HG03460 (cell line): ENCODE results near the gene OPHN1.
"Not testable (repeated sequence)": the region's sequence is repeated elsewhere in the genome, so short reads cannot be mapped to it uniquely, and the experiment has no call there.

Source experiments
- ATAC-seq: cut with Tn5 transposase; IDR thresholded peaks from one replicate; pipeline ENCODE4 v1.9.1; 2021; ENCODE audit not compliant: unreplicated experiment

OPHN1 gene

GRCh38 chrX:68424719-68425118 lies 8.6 kb downstream of the OPHN1 start:
- ATAC-seq = no peak

GRCh38 chrX:68422478-68422877 lies 10.8 kb downstream of the OPHN1 start:
- no peak for ATAC-seq

- no peak for ATAC-seq
These were observed 11.7 kb downstream of the OPHN1 start for GRCh38 chrX:68421636-68422035.

- ATAC-seq = no peak
These were observed 12.7 kb downstream of the OPHN1 start for GRCh38 chrX:68420559-68420958.

- peak; percentile 80 for ATAC-seq
These were observed 13.3 kb downstream of the OPHN1 start for GRCh38 chrX:68419975-68420374.

- no peak for ATAC-seq
These were observed 15.6 kb downstream of the OPHN1 start for GRCh38 chrX:68417651-68418050.

- ATAC-seq = no peak
These were observed 16.7 kb downstream of the OPHN1 start for GRCh38 chrX:68416592-68416991.

GRCh38 chrX:68415316-68415715 lies 18.0 kb downstream of the OPHN1 start:
- ATAC-seq = no peak

- ATAC-seq = no peak
These were observed 20.0 kb downstream of the OPHN1 start for GRCh38 chrX:68413254-68413653.

- ATAC-seq = no peak
These were observed 21.6 kb downstream of the OPHN1 start for GRCh38 chrX:68411729-68412128.

- ATAC-seq = no peak
These were observed 24.1 kb downstream of the OPHN1 start for GRCh38 chrX:68409194-68409593.

- ATAC-seq = no peak
These were observed 29.8 kb downstream of the OPHN1 start for GRCh38 chrX:68403522-68403921.

- ATAC-seq = no peak
These were observed 30.3 kb downstream of the OPHN1 start for GRCh38 chrX:68403038-68403437.

- no peak for ATAC-seq
These were observed 31.2 kb downstream of the OPHN1 start for GRCh38 chrX:68402094-68402493.

GRCh38 chrX:68398291-68398690 lies 35.0 kb downstream of the OPHN1 start:
- no peak for ATAC-seq

GRCh38 chrX:68396953-68397352 lies 36.3 kb downstream of the OPHN1 start:
- ATAC-seq = no peak

- ATAC-seq = not testable (repeated sequence)
These were observed 43.8 kb downstream of the OPHN1 start for GRCh38 chrX:68389419-68389960.

- no peak for ATAC-seq
These were observed 45.5 kb downstream of the OPHN1 start for GRCh38 chrX:68387776-68388175.

GRCh38 chrX:68383540-68383939 lies 49.8 kb downstream of the OPHN1 start:
- ATAC-seq = no peak

- ATAC-seq = not testable (repeated sequence)
These were observed 55.7 kb downstream of the OPHN1 start for GRCh38 chrX:68377579-68377978.

- ATAC-seq = no peak
These were observed 56.9 kb downstream of the OPHN1 start for GRCh38 chrX:68376373-68376772.

GRCh38 chrX:68375803-68376202 lies 57.5 kb downstream of the OPHN1 start:
- ATAC-seq = no peak

- ATAC-seq = no peak
These were observed 60.6 kb downstream of the OPHN1 start for GRCh38 chrX:68372665-68373064.

GRCh38 chrX:68369559-68369958 lies 63.7 kb downstream of the OPHN1 start:
- ATAC-seq = no peak
